Femur (tissue), 1 donor: Measurements from ENCODE around the gene MSI2.

Source experiments
- DNase-seq: peaks from one replicate; pipeline ENCODE4 v3.0.0-alpha.2; 2017

MSI2 gene

DNA sequence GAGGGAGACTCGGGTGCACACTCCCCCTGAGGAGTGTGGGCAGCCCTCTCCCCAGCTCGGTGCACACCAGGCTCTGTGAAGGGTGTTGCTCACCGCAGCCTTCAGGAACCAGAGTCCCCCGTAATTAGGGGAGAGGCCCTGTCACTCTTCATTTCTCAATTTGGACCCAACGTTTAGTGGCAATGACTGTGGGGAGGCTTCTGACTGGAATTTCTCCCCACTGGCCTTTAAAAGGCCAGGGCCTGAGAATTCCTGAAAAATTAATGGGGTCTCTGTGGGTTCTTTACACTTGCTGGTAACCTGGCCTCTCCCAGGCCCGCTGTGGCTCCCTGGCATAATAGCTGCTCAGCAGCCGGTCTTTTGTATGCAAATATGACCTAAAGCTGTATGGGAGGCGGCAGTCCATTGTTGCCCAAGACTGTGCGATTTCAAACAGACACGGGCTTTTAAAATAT lies 209.7 kb downstream of the MSI2 start:
- no peak for DNase-seq

DNA sequence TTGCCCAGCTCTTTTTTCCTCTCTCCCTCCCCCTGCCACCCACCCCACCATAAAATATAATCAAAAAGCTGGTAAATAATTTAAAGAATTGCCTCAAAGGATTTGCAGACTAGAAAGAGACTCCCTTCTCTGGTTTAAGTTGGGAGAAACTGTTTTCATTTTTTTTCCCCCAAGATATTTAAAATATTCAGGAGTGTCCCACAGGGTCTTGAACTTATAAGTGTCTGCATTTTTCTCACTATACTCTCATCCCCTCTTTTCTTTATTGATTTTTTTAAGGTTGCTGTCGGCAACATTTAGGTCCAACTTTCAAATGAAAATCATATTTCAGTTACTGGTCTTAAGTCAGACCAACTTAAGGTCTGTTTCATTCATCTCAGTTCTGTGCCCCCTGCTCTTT lies 210.2 kb downstream of the MSI2 start:
- no peak for DNase-seq

DNA sequence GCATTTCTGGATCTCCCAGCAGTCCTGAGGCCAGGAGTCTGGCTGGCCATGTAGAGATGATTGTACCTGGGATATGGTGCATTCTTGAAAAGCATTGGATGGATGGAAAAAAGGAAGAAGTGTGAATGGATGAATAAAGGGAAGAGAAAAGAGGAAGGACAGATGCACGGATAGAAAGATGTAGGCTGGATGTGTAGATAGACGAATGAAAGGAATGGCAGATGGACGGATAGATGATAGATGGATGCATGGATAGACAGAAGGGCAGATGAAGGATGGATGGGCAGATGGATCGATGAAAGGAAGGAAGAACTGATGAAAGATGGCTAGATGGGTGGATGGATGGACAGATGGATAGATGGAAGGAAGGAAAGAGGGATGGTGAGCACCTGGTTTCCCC lies 210.9 kb downstream of the MSI2 start:
- no peak for DNase-seq

DNA sequence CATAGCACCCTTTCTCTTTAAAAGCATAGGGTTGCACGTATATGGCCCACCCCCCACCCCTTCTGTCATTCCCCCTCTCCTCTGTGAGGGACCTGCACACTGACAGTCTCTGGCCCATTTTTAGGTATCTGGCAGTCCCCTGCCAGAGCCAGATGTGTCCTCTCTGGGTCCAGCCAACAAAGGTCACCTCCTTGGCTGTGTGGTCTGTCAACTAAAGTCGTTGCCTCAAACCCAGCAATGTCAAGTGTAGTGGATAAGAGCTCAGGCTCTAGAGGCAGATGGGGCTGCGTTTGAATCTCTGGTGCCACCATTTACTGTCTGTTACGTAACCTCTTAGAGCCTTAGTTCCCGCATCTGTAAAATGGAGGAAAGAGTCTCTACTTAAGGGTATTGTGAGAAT lies 211.5 kb downstream of the MSI2 start:
- no peak for DNase-seq

DNA sequence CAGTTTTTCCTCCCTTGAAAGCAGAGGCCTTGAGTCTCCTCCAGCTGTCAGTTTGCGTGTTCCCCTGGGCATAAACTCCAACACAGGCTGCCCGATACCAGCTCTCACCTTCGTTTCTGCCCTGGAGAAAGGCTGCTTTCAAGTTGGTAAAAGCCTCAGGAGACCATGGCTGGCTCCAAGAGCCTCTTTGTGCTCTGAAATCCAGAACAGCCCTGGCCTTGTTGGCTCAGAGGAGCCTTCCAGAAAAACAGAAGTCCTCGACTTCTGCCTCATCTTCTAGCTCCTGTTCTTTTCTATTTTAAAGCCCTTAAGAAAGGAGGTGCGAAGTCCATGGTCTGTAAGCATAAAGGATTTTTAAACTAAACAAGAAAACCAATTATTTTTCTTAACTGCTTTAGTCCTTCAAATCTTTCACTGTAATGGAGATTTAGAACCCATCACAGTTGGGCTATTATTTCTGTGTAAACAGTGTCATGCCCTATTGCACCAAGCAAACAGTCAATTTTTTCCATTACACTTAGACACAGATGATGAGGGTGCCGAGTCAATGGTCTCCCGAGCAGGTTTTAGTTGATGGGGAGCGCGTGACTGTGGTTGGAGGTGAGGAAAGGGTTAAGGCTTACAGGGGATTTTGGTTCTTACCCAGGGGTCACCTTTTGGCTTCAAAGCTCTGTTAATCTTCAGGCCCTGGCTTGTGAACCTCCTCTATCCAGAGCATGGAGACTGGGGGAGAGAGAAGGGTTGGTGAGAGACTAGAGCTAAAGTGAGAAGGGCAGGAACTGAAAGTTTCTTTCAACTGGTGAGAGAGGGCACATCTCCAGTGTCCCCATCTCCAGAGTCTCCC lies 212.8 kb downstream of the MSI2 start:
- no peak for DNase-seq

DNA sequence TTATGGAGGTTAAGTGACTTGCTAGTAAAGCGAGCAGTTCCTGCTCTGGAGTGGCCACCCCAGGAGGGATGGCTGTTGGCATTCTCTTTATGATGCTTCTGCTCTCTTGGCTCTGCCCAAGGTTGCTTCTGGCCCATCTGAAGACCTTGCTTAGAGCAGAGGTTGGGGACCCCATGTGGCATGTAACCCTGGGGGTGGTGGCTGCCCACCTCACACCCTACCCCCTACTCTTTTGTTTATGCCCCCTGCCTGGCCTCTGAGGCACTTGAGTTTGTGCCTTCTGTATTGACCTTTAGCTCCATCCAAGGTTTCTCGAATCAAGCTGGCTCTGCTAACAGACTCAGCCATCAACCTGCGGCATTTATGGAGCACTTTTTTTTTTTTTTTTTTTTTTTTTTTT lies 214.6 kb downstream of the MSI2 start:
- DNase-seq, result no peak

DNA sequence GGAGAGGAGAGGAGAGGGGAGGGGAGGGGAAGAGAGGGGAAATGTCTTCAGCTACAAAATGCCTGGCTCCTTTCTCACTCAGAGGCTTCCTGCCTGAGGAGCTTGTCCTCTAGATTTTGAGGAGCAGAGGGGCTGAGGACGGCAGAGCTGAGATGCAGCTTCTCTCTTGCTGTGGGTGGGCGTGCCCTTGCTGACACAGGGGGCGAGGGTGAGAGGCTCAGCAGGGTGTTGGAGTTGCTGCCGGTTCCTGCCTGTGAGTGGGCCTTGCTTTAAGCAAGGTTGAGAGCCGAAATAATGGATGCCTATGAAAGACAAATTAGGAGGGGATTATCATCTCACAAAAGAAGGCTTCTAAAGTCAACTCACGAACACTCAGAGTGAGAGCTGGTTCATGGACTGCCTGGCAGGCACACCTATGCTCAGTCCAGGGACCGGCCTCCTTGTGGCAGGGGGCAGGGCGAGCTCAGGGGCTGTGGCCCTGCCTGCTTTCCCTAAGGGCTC lies 215.6 kb downstream of the MSI2 start:
- no peak for DNase-seq

DNA sequence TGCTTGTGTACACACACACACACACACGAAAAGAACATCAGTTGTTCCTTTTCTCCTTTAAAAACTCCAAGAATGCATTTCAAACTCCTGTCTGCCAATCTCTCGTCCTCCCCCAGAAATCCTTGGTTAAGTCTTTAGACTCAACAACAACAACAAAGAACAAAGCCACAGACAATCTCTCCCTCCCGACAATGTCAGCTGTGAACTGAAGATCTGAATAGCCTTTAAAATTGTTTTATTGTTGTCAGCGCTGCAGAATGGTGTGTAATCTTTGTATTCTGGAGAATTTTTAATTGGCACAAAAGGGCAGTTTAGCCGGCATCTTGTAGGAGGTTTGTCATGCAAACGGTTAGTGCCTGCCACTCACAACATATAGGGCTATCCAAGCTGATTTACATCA lies 219.5 kb downstream of the MSI2 start:
- DNase-seq, result no peak

DNA sequence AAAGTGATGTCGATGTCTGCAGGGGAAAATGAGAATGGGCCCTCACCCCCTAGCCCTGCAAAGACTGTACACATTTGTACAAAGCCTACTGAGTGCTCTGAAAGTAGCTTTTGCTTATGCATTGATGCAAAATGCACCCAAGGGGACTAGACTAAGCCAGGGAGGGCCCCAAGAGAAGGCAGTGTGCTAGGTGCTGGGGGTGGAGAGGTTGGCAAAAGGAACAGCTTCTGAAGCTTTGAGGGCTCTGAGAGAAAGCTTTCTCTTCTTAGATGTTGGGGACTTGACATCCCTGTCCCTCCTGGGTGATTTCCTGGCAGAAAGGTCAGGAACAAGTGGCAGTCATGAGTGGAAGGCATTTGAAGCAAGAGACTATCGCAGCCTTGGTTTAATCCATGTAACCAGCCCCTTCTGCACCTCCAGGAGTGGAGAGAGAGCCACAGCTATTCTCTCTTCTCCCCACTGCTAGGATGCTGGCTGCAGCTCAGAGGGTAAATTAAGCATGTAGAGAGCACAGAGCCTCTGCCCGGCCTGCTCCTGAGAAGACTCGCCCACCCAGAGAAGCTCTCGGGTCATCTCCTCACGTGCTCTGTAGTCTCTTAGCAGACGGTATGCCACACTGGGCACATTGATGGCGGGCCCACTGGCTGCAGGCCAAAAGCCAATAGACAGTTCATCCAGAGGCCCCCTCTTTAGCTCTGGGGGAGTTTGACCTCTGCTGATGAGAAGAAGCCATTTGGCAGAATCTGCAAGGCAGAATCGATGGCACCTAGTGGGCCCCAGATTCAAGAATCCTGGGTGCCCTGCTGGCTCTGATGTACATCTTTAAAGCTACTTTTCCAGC lies 221.4 kb downstream of the MSI2 start:
- no peak for DNase-seq

DNA sequence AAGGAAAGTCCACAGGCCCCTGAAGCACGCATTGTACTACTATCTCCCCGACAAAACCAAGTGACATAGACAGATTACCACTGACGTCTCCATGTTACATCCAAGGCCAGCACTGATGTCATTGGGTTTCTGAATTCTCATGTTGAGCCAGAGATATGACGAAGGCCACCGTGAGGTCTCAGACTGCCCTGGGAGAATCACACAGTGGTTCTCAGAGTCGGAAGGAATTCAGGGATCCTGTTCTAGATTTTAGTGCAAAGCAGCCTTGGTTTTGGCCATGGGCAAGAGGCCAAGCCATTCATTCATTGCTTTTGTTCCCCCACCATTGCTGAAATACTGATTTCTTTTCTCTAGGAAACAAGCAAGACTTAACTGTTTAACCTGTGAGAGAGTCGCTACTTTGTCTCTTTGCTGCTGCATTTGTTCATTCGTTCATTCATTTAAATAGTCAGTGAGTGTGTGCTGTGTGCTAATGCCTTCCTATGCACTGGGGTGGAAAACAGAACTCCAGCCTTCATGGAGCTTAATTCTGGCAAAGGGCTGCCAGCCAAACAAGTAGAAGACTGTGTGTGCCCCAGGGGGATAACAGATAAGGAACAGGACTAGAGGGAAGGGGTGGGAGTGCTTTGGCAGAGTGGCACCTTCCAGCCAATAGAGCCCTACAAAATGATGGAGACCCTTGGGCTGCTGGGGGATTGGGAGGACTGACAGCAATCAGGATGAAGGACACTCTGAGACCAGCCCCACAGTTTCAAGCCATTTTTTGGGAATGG lies 222.3 kb downstream of the MSI2 start:
- no peak for DNase-seq

DNA sequence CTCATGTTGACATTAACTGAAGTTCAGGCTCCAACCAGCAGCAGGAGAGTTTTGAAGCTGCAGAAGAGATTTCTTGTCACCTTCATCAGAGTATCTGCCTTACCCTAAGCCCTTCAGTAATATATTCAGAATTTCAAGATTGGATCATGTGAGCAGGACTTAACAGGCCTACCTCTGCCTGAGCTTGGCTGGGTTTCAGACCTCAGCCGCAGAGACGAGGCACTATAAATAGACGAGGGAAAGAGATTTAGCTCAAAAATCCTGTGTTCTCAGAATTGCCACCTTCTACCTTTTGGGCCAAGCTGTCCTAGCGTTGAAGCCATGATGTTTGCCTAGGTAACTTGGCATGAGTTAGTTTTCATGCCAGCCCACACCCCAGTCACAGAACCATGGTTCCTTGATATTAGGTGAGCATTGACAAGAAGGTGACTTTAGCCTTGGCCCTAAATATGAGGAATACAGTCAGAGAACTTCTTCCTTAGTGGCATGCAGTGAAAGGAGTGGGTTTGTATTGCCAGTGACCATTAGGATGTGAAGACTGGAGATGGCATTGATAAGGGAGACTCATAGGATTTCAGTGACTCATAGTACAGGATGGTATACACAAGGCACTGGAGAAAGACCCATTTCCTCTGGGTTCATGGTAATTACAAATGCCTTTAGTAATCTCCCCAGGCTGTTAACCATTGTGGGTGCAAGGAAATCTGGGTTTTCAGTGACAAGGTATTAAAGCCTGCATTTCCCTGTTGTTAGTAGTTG lies 224.3 kb downstream of the MSI2 start:
- DNase-seq, result no peak

DNA sequence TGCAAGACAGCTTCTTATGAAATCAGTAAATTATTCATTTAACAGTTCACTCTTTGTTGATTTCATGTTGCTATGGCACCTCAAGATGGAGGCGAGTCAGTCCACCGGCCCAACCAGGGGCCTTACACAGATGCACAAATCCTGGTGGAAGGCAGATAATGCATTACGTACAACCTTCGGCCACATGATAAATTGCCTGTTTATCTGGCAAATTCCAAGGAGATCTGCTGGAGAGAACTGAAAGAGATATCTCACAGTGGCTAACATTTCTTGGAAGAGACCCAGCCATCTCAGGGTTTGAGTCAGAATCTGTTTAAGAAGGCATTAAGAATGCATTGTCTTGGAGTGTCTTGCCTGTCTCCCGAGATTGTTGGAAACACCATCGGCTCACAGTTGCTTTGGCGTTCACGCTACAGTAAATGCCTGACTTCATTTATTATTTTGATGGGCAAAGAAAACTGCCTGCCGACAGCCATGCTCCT lies 225.6 kb downstream of the MSI2 start:
- DNase-seq, result no peak

DNA sequence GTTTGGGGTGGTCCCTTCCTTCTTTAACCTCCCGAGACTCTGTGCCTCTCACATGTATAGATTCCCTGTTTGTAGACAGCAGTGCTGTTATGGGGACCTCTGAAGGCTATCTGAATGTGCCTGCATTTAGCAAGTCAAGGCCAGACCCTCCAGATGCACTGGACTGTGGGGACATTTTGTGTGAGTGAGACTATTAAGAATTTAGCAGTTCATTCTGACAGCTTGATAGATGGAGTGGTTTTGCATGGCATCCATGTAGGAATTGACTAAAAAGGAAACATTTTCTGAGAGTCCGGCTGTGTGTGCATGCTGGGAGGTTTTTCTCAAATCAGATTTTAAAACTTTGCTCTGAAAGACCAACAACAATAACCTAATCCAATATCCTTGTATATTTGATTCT lies 226.3 kb downstream of the MSI2 start:
- no peak for DNase-seq

DNA sequence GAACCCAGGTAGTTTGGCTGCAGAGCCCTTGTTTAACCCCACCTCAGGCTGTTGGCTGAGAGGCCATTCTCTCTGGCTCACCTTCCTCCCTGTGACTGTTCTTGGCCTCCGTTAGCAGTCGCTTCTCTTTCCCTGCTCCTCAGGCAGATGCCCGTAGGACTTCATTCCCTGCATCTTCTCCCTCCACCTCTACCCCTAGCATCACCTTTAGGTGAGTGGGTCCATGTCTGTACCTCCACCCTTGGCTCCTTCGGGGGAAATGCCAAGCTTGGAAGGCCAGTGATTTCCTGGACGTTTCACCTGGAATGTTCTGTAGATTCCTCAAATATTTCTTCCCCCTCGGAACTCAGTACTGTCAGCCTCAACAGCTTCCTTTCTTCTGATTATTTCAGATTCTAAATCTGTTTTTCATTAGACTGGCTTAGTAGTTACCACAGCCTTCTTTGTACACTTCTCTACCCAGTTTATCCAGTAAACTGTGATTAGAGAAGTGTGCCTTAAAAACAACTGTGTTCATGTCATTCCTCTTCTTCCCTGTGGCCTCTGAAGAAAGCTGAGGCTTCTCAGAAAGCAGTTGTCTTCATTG lies 227.9 kb downstream of the MSI2 start:
- DNase-seq, result no peak

DNA sequence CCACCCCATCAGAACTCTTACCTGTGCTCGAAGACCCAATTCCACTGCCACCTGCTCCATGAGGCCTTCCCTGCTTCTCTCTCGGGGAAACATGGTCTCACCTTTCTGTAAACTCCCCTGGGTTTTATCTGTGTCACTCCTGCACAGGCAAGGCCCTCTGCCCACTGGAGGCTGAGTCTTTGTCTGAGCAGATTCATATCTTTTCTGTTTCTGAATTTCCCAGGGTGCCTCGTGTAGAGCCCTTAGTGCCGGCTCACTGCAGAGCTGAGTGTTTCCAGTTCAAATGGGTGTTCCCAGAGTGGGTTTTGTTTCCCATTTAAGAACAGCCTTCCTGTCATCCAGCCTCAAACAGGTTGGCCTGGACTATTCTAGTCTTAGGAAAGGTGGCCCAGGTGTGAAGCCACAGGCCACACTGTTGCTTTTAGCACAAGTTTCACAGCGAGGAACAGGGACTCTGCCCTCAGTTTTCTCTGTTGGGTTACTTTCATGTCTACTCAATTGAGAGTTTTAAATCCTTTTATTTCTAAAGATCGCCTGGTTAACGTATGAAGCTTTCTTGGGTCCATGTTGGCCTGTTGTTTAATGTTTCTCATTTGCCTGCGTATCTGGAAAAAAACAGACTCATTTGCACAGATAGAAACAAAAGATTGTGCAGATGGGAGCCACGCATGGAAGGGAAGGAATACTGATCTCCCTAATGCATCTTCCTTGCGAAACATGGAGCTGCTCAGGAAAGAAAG lies 228.7 kb downstream of the MSI2 start:
- DNase-seq, result no peak

DNA sequence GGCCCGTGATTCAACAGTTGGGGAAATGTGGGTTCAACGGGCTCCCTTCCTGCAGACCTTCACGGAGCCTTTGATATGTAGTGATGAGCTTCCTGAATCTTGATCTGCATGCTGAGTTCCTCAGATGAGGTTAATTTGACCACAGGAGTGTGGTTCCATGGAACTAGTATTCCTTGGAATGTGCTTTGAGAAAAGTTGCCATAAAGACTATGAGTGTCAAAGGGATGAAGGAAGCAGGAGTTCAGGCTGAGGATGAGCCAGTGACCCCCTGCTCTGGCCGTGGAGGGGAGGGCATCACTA lies 229.2 kb downstream of the MSI2 start:
- no peak for DNase-seq

DNA sequence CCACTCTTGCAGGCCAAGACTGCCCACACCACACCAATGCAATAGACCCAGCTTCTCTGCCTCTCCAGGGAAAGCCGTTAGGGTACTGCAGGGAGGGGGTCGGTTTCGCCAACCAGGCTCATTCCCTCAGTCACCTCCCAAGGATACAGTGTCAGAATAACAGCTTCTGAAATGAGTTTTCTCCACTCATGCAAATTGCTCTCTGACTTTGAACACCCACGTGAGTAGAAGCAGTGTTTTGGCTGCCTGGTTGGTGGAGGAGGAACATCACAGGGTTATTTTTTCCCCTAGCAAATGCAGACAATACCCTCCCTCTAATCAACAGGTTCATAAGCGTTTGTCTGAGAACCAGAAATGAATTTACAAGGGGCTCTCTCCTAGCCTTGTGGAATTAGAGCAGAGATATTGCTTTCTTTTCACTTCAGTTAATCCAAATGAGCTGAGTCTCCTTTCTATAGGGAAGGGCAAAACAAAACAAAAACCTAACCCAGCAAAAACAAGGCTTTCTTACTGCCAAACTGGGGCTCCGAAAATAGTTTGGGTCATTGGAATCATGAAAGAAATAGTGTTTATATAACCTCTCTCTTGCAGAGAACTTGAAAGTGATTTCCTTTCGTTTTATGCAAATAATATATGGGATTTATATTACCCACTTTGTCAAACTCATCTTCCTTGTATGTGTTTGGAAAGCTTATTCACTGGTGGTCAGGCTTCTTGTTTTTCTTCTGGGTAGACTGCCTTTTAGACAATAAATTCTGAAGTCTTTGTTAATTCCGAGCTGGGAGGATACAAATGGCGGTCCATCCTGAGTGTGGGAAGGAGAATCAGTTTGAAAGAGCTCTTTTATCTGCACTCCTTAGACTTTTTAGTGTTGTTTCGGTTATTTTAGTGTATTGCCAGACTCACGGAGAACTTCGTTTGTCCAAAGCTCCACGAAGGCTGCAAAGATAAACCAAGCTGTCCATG lies 229.9 kb downstream of the MSI2 start:
- DNase-seq, result no peak

DNA sequence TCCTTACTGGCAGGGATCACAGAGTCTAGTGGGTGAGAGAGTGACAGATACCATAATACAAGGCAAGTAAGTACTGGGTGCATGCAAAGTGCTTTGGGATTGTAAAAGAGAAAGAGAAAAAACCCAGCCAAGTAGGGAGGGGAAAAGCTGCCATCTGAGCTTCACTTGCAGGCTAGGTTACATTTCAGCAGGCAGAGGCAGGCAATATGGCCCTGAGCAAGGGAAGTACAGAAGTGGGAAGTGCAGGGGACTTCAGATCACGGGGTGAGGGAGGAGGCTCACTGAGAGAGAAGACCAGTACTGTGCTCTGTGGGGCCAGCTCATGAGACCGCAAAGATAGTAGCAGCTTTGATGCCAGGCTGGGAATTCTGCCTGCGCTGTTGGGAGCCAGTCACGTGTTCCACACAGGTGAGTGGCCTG lies 230.6 kb downstream of the MSI2 start:
- DNase-seq, result no peak

DNA sequence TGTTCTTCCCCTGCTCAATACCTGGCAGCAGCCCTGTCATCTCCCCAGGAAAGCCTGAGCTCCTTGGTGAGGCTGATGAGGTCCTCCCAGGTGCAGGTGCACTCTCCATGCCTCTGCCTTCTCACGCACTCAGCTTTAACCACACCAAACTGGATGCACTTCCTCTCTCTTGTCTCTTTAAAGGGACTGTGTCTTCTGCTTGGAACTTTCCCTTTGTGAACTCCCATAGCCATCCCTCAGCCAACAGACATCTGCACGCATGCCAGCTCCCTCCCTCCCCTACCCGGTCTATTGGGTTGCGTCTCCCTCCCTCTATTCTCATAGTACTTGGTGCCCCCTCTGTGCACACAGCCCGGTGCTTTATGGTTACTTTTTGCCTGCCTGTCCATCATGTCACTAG lies 231.2 kb downstream of the MSI2 start:
- no peak for DNase-seq

DNA sequence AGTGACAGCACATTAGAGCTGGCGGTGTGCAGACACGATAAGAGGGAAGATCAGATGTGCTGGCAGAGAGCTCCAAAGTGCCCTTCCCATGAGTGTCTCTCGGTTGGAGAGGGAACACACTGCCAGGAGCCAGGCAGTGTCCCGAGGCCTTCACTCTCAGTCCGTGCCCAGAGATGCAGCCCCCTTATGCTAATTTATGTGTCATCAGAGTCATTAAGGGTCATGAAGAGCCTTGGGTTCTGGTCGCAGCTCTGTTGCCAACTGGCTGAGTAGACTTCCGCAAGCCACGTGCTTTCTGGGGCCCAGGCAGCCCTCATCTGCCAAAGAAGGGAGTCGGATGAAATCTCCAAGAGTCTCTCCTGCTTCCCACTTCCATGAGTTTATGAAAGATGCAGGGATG lies 232.5 kb downstream of the MSI2 start:
- no peak for DNase-seq
